ENCODE measurements around the gene CTBP2. TPM values are rescaled to one million over a fixed set of nuclear protein-coding genes. Genes with fewer than 3 reads are reported as not detected.

The CTBP2 gene
- total and polyA plus RNA-seq, 2 of the 13 experiments (the other 11 are each of a cell fraction or from before 2014, with no cell fraction given), result 0.08 TPM; not detected in 1

- peaks cover 13% of the 10 kb centered on the region; the same call in 1 of the 2 replicates for H3K9me3 ChIP-seq (ENCODE audit: low read length)
- no peaks in the 10 kb centered on the region for H3K79me2 ChIP-seq (ENCODE audit: insufficient read depth, low read length)
- H2AFZ ChIP-seq (ENCODE audit: low read length), result no peak overlapping the region
- DNase-seq (ENCODE audit: low spot score) (no peak), FAIRE-seq (no peak), ATAC-seq (no peak)
- H4K20me1 ChIP-seq (ENCODE audit: insufficient read depth, low read length), result no peaks in the 10 kb centered on the region
- no peak overlapping the region for H3K9ac ChIP-seq (ENCODE audit: insufficient read depth, low read depth, low read length)
- TF ChIP-seq, protein P1, sequence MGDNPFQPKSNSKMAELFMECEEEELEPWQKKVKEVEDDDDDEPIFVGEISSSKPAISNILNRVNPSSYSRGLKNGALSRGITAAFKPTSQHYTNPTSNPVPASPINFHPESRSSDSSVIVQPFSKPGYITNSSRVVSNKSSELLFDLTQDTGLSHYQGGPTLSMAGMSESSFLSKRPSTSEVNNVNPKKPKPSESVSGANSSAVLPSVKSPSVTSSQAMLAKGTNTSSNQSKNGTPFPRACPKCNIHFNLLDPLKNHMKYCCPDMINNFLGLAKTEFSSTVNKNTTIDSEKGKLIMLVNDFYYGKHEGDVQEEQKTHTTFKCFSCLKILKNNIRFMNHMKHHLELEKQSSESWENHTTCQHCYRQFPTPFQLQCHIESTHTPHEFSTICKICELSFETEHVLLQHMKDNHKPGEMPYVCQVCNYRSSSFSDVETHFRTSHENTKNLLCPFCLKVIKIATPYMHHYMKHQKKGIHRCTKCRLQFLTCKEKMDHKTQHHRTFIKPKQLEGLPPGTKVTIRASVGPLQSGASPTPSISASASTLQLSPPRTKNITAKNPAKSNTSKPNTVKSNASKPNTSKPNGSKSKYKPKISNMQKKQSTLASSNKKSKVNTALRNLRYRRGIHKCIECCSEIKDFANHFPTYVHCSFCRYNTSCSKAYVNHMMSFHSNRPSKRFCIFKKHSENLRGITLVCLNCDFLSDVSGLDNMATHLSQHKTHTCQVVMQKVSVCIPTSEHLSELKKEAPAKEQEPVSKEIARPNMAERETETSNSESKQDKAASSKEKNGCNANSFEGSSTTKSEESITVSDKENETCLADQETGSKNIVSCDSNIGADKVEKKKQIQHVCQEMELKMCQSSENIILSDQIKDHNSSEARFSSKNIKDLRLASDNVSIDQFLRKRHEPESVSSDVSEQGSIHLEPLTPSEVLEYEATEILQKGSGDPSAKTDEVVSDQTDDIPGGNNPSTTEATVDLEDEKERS (CRISPR knock-in tag; IDR thresholded peaks at IDR 0.05), result no peak
- TF ChIP-seq ZSCAN5A (CRISPR knock-in tag; IDR thresholded peaks at IDR 0.05; ENCODE audit: borderline replicate concordance) (no peak), ARID2 (CRISPR knock-in tag; IDR thresholded peaks at IDR 0.05; ENCODE audit: borderline replicate concordance) (no peak), MIER2 (CRISPR knock-in tag; IDR thresholded peaks at IDR 0.05) (no peak), IRF9 (CRISPR knock-in tag; IDR thresholded peaks at IDR 0.05; ENCODE audit: borderline replicate concordance) (no peak), TCF7 (IDR thresholded peaks at IDR 0.05; ENCODE audit: low read depth) (no peak), ZNF441 (CRISPR knock-in tag; IDR thresholded peaks at IDR 0.05; ENCODE audit: borderline replicate concordance) (no peak), ZNF713 (CRISPR knock-in tag; IDR thresholded peaks at IDR 0.05) (no peak)
- TF ChIP-seq, protein P2, sequence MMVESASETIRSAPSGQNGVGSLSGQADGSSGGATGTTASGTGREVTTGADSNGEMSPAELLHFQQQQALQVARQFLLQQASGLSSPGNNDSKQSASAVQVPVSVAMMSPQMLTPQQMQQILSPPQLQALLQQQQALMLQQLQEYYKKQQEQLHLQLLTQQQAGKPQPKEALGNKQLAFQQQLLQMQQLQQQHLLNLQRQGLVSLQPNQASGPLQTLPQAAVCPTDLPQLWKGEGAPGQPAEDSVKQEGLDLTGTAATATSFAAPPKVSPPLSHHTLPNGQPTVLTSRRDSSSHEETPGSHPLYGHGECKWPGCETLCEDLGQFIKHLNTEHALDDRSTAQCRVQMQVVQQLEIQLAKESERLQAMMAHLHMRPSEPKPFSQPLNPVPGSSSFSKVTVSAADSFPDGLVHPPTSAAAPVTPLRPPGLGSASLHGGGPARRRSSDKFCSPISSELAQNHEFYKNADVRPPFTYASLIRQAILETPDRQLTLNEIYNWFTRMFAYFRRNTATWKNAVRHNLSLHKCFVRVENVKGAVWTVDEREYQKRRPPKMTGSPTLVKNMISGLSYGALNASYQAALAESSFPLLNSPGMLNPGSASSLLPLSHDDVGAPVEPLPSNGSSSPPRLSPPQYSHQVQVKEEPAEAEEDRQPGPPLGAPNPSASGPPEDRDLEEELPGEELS (CRISPR knock-in tag; IDR thresholded peaks at IDR 0.05), result no peak
- TF ChIP-seq, protein P3, sequence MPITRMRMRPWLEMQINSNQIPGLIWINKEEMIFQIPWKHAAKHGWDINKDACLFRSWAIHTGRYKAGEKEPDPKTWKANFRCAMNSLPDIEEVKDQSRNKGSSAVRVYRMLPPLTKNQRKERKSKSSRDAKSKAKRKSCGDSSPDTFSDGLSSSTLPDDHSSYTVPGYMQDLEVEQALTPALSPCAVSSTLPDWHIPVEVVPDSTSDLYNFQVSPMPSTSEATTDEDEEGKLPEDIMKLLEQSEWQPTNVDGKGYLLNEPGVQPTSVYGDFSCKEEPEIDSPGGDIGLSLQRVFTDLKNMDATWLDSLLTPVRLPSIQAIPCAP (CRISPR knock-in tag; IDR thresholded peaks at IDR 0.05; ENCODE audit: low read depth), result no peak
- peaks cover 2 to 23% of the 10 kb centered on the region in 2 experiments; a peak in 2 of 5 replicates for H3K27me3 ChIP-seq (ENCODE audit: control insufficient read depth in 1 of 2, insufficient read depth in 2 of 2, low read length in 2 of 2)
- in situ Hi-C loops (cut with HindIII; ENCODE audit: extremely low pct_ligation_motif_present, low pct_unique_long_range_greater_than_20kb) (no loop called here), intact Hi-C loops (cut with micrococcal nuclease; ENCODE audit: unreplicated experiment) (no loop called here)
- H3K4me1 ChIP-seq (ENCODE audit: insufficient read depth, low read length), result 0 out of 2 replicates have a peak, but pooled peaks cover 5% of the 10 kb centered on the region
- no peak overlapping the region for H3K4me3 ChIP-seq (replicated peaks in 1 of 3; ENCODE audit: insufficient read depth in 1 of 3, low read depth in 2 of 3, low read length in 3 of 3)
- H3K27ac ChIP-seq (ENCODE audit: extremely low read length, insufficient read depth, low read length), result no peak overlapping the region
- ChIA-PET POLR2A (no interaction called here), CTCF (ENCODE audit: low intra/inter-chr PET ratio, low total read pairs) (no interaction called here)
- no peak overlapping the region for H3K4me2 ChIP-seq (ENCODE audit: low read depth, low read length)
- H3K36me3 ChIP-seq (replicated peaks in 1 of 2; ENCODE audit: control insufficient read depth in 1 of 2, insufficient read depth in 2 of 2, low read length in 2 of 2), result no peaks in the 10 kb centered on the region
- no TSS peak for BruUV-seq (replicated peaks)
- WGBS (ENCODE audit: low lambda C conversion rate), result 40% methylated on average over 6 of the region's 10 CpGs
Observed at GRCh38 chr10:125107166-125107949, 53.0 kb downstream of the CTBP2 start.

Data from HepG2 (cell line).